Endothelial cell of umbilical vein (primary cell): ENCODE results near the gene HDAC9. TPM values are rescaled to one million over a fixed set of nuclear protein-coding genes. Genes with fewer than 3 reads are reported as not detected.

ENCODE experiments used
- BruUV-seq: library from RNA; stranded (reverse); fragments of 400-500 nt; replicated peaks from 2 replicates; lab custom pipeline; 2021; lab: Mats Ljungman, UMichigan
- CTCF ChIA-PET: fragments of 300-600, 350-600 bp; sonication (Branson Sonifier 250); formaldehyde crosslinking; loops from one replicate; lab custom pipeline; 2021; ENCODE audit warnings: antibody characterized with exemption, inconsistent platforms; lab: Charles Lee
- POLR2A ChIA-PET: fragments of 300-600, 350-600 bp; sonication (Branson Sonifier 250); formaldehyde crosslinking; loops from one replicate; lab custom pipeline; 2021; ENCODE audit warnings: antibody characterized with exemption, inconsistent platforms; lab: Charles Lee
- DNase-seq: peaks from one replicate; pipeline ENCODE4 v3.0.0-alpha.2; 2011; ENCODE audit warnings: low read depth, low spot score
- FAIRE-seq: peaks from 2 replicates; lab custom pipeline; 2011; peaks lifted over from hg19 to GRCh38; lab: Jason Lieb, UNC
- H2AFZ ChIP-seq: 2 replicates; pipeline ENCODE4 v1.6.0; 2012; ENCODE audit warnings: low read depth, low read length, control low read depth, inconsistent platforms
- H3K27ac ChIP-seq: 2 replicates; pipeline ENCODE4 v1.5.1; 2011; ENCODE audit warnings: low read depth, mild to moderate bottlenecking, control low read depth, low read length, moderate library complexity; ENCODE audit not compliant: insufficient read depth
- H3K27me3 ChIP-seq, 2 experiments: 2 replicates each; pipeline versions ENCODE4 v1.6.0 to v1.6.1; 2011; ENCODE audit warnings: low read length in 2 of 2, mixed read lengths in 1 of 2; ENCODE audit not compliant: control insufficient read depth in 2 of 2, insufficient read depth in 2 of 2
- H3K36me3 ChIP-seq, 2 experiments: 2 replicates in 1 of 2; 3 replicates in 1 of 2; pipeline ENCODE4 v1.5.1; 2011; ENCODE audit warnings: low read length in 2 of 2, mild to moderate bottlenecking in 1 of 2, moderate library complexity in 1 of 2; ENCODE audit not compliant: control insufficient read depth in 2 of 2, insufficient read depth in 2 of 2; ENCODE audit errors: extremely low read depth in 1 of 2
- H3K4me1 ChIP-seq: 3 replicates; pipeline ENCODE4 v1.5.1; 2011; ENCODE audit warnings: mild to moderate bottlenecking, low read length; ENCODE audit not compliant: control insufficient read depth, insufficient read depth; ENCODE audit errors: extremely low read depth
- H3K4me2 ChIP-seq: 2 replicates; pipeline ENCODE4 v1.6.1; 2011; ENCODE audit warnings: low read length, control low read depth, mixed read lengths; ENCODE audit not compliant: insufficient read depth
- H3K4me3 ChIP-seq, 3 experiments: fragments of 200-600 bp in 1 of 3; sonication (generic), shearing (Covaris generic) in 1 of 3; replicated peaks in 1 of 3; 2 replicates each; pipeline ENCODE4 v1.5.1; 2011 to 2016; ENCODE audit warnings: control low read depth in 3 of 3, low read length in 3 of 3, mild to moderate bottlenecking in 2 of 3, inconsistent platforms in 1 of 3, low read depth in 1 of 3, moderate library complexity in 1 of 3; ENCODE audit not compliant: insufficient read depth in 1 of 3
- H3K79me2 ChIP-seq: 2 replicates; pipeline ENCODE4 v1.6.0; 2012; ENCODE audit warnings: low read length, inconsistent platforms; ENCODE audit not compliant: control insufficient read depth, insufficient read depth
- H3K9ac ChIP-seq: replicated peaks from 2 replicates; pipeline ENCODE3; 2011; ENCODE audit warnings: low read length, control low read depth; ENCODE audit not compliant: insufficient read depth; ENCODE audit errors: extremely low read depth
- H3K9me1 ChIP-seq: replicated peaks from 3 replicates; pipeline ENCODE4 v1.6.0; 2011; ENCODE audit warnings: mild to moderate bottlenecking, low read length; ENCODE audit not compliant: control insufficient read depth, insufficient read depth; ENCODE audit errors: extremely low read depth
- H3K9me3 ChIP-seq: replicated peaks from 2 replicates; pipeline ENCODE4 v1.5.1; 2012; ENCODE audit warnings: low read length, inconsistent platforms; ENCODE audit not compliant: control insufficient read depth, insufficient read depth
- H4K20me1 ChIP-seq: replicated peaks from 2 replicates; pipeline ENCODE3; 2011; ENCODE audit warnings: mild to moderate bottlenecking, low read length; ENCODE audit not compliant: control insufficient read depth, insufficient read depth; ENCODE audit errors: extremely low read depth
- EZH2 ChIP-seq: IDR thresholded peaks from 2 replicates; pipeline ENCODE4 v1.6.1; 2012; ENCODE audit warnings: borderline replicate concordance, low read depth, mild to moderate bottlenecking, moderate library complexity, low read length, inconsistent platforms; ENCODE audit not compliant: severe bottlenecking
- FOS ChIP-seq: IDR thresholded peaks from 2 replicates; pipeline ENCODE4 v1.6.1; 2011; ENCODE audit warnings: mild to moderate bottlenecking, low read length, moderate library complexity, borderline replicate concordance; ENCODE audit not compliant: insufficient read depth
- GATA2 ChIP-seq: IDR thresholded peaks from 2 replicates; pipeline ENCODE4 v1.7.0; 2011; ENCODE audit warnings: low read depth, mild to moderate bottlenecking, moderate library complexity, mixed read lengths, low read length; ENCODE audit not compliant: insufficient read length, insufficient read depth
- JUN ChIP-seq: IDR thresholded peaks from 2 replicates; pipeline ENCODE4 v1.6.1; 2011; ENCODE audit warnings: borderline replicate concordance, low read depth; ENCODE audit not compliant: insufficient read length, insufficient read depth
- MYC ChIP-seq: IDR thresholded peaks from one replicate; pipeline ENCODE4 v1.6.1; 2011; ENCODE audit warnings: mild to moderate bottlenecking, low read depth, low read length
- POLR2A ChIP-seq: IDR thresholded peaks from 2 replicates; pipeline ENCODE4 v1.6.1; 2012; ENCODE audit warnings: low read depth, mild to moderate bottlenecking, control low read depth, low read length
- POLR2AphosphoS5 ChIP-seq: IDR thresholded peaks from 2 replicates; pipeline ENCODE4 v1.6.1; 2012; ENCODE audit warnings: low read depth, mild to moderate bottlenecking, control low read depth, low read length, moderate library complexity; ENCODE audit not compliant: insufficient read depth
- dilution Hi-C: fragments of 300-500 bp; cut with MboI; formaldehyde crosslinking; loops from one replicate; pipeline ENCODE4 v1.15.0; 2019; ENCODE audit warnings: low sequenced_read_pairs; ENCODE audit not compliant: extremely low pct_ligation_motif_present
- intact Hi-C: fragments of 100-400 bp; cut with micrococcal nuclease; formaldehyde crosslinking; loops from one replicate; pipeline ENCODE4 v1.10.0; 2022
- polyA plus RNA-seq, 4 experiments: library from polyadenylated mRNA; depleted of rRNA in 3 of 4; stranded (reverse) in 3 of 4; unstranded in 1 of 4; fragments of >200 nt; gene quantifications; 2 replicates each; pipeline versions ENCODE4 v1.2.1 to v1.2.3, GENCODE V29; 2011 to 2012; ENCODE audit warnings: missing spikeins in 1 of 4
- total RNA-seq: library from RNA; stranded (reverse); gene quantifications from 2 replicates; pipeline ENCODE4 v1.2.3, GENCODE V29; 2021
- TF ChIP-seq, protein P1 (sequence below): IDR thresholded peaks from 2 replicates; pipeline ENCODE4 v1.6.1; 2011; ENCODE audit not compliant: insufficient read depth, insufficient read length

The HDAC9 gene
- total and polyA plus RNA-seq, 2 donors (not counting 3 experiments of a cell fraction or from before 2014, with no cell fraction given) = 1.8 to 11.6 TPM

DNA sequence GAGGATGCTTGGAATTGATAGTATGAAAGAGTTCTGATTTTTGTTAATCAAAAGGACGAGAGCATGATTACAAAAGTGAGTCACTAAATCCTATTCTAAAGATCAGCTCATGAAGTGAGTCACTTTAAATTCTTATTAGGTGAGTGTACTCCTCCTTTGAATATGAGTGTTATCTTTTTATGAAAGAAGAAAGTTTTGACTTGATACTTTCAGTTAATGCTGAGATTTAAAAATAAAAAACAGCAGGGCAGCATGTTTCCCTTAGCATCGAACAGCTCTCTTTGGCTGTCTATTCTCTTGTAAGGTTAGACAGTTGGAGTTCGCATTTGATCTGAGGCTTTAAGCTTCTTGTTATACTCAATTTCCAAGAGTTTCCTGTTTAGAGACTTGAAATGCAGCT is 399.9 kb downstream of the HDAC9 start:
- H3K27me3 ChIP-seq = no peaks in the 10 kb centered on the region
- no peaks in the 10 kb centered on the region for H3K9me3 ChIP-seq
- no peaks in the 10 kb centered on the region for H3K36me3 ChIP-seq
- no peaks in the 10 kb centered on the region for H4K20me1 ChIP-seq
- H3K9me1 ChIP-seq = no peaks in the 10 kb centered on the region
- no peaks in the 10 kb centered on the region for H3K79me2 ChIP-seq
- peak overlapping the region; percentile 81 for H3K4me2 ChIP-seq
- DNase-seq (peak; percentile 75), FAIRE-seq (peak; percentile 21)
- TF ChIP-seq POLR2A = no peak
- TF ChIP-seq, protein P1, sequence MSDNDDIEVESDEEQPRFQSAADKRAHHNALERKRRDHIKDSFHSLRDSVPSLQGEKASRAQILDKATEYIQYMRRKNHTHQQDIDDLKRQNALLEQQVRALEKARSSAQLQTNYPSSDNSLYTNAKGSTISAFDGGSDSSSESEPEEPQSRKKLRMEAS = no peak
- peak; percentile 98 for TF ChIP-seq FOS
- no peak for TF ChIP-seq GATA2
- no peak for TF ChIP-seq EZH2
- no peak for TF ChIP-seq MYC
- TF ChIP-seq JUN = peak; percentile 95
- TF ChIP-seq POLR2AphosphoS5 = no peak
- BruUV-seq = no TSS peak
- CTCF ChIA-PET = interaction anchor here (1.2 to 2.0 kb wide), 6 partner anchors 12 to 542 kb away, joined by 3 to 7 read pairs (median 5); no protein-coding TSS in a partner anchor
- H2AFZ ChIP-seq = peak overlapping the region; percentile 69
- peaks cover 14% of the 10 kb centered on the region for H3K4me1 ChIP-seq
- peak overlapping the region; percentile 20 for H3K9ac ChIP-seq
- intact Hi-C loops = loop anchor here (5.0 kb wide), 1 partner anchor 228 kb away; no protein-coding TSS in a partner anchor
- dilution Hi-C loops = no loop called here
- H3K27ac ChIP-seq = peak overlapping the region; percentile 65
- POLR2A ChIA-PET = no interaction called here
- H3K4me3 ChIP-seq = no peak overlapping the region
